Subcutaneous adipose tissue (tissue), 4 donors: ENCODE results near the gene LY6G6D. TPM values are rescaled to one million over a fixed set of nuclear protein-coding genes. Genes with fewer than 3 reads are reported as not detected.

Experiments used
- CTCF ChIP-seq: fragments of 450-650 bp; IDR thresholded peaks from one replicate; pipeline ENCODE4 v1.5.1; 2016; ENCODE audit warnings: low read depth, mild to moderate bottlenecking, control low read depth, antibody characterized with exemption, moderate library complexity
- total RNA-seq, 4 donors: library from RNA; depleted of rRNA; stranded (reverse); fragments of >200 nt; gene quantifications; one replicate each; pipeline ENCODE4 v1.1.0, GENCODE V29; 2016

The LY6G6D gene
- total RNA-seq, 4 donors from 2014 or later = not detected

GRCh38 chr6:31677955-31678354, 37.2 kb upstream of the LY6G6D start:
- TF ChIP-seq CTCF = no peak

GRCh38 chr6:31680226-31681134, 34.7 kb upstream of the LY6G6D start, which contains the start of gene LY6G5C:
TSS of gene LY6G5C (minus strand) at chr6:31681067. CDS start at chr6:31680373, 694 bp downstream.
- no peak for TF ChIP-seq CTCF

GRCh38 chr6:31681135-31681671, 33.9 kb upstream of the LY6G6D start:
- TF ChIP-seq CTCF = no peak

GRCh38 chr6:31683591-31683990, 31.6 kb upstream of the LY6G6D start:
- no peak for TF ChIP-seq CTCF

- TF ChIP-seq CTCF = no peak
Measured at GRCh38 chr6:31686483-31686882, 28.7 kb upstream of the LY6G6D start.

- TF ChIP-seq CTCF = no peak
Measured at GRCh38 chr6:31687321-31687720, 27.8 kb upstream of the LY6G6D start.

- no peak for TF ChIP-seq CTCF
Measured at GRCh38 chr6:31687860-31688693, 27.1 kb upstream of the LY6G6D start.
